K562 (cell line): ENCODE results near the gene ITPKB. TPM values are rescaled to one million over a fixed set of nuclear protein-coding genes. Genes with fewer than 3 reads are reported as not detected.

ENCODE experiments used
- ATAC-seq: fragments of 200-7000 bp; cut with Tn5 transposase; 3 replicates; pipeline ENCODE4 v1.9.1; 2020; ENCODE audit warnings: moderate library complexity
- BruUV-seq: library from RNA; stranded (reverse); fragments of 400-500 nt; replicated peaks from 2 replicates; lab custom pipeline; 2021; lab: Mats Ljungman, UMichigan
- CTCF ChIA-PET: fragments of 300-600 bp; formaldehyde crosslinking; extraction: SDS; loops from one replicate; lab custom pipeline; 2021; ENCODE audit warnings: low intra/inter-chr PET ratio; lab: Yijun Ruan, JAX
- POLR2A ChIA-PET: fragments of 300-600, 350-650 bp; sonication (Branson Sonifier 250); formaldehyde crosslinking; extraction: SDS; loops from one replicate; lab custom pipeline; 2021; ENCODE audit warnings: antibody characterized with exemption, inconsistent platforms; lab: Yijun Ruan, JAX
- DNase-seq, 4 experiments: peaks; one replicate each; pipeline versions ENCODE4 v3.0.0 to v3.0.0-alpha.2; 2011 to 2018; ENCODE audit warnings: low spot score in 3 of 4, mixed read lengths in 3 of 4; ENCODE audit errors: extremely low read depth in 1 of 4
- FAIRE-seq: peaks from 2 replicates; lab custom pipeline; 2011; peaks lifted over from hg19 to GRCh38; lab: Jason Lieb, UNC
- H2AFZ ChIP-seq: 2 replicates; pipeline ENCODE4 v1.6.0; 2011; ENCODE audit warnings: low read depth, low read length, control low read depth, inconsistent platforms
- H3K27ac ChIP-seq: fragments of 200-600 bp; 3 replicates; pipeline ENCODE4 v1.8.0; 2011; ENCODE audit warnings: low read depth, mild to moderate bottlenecking, control low read depth, inconsistent platforms, low read length, moderate library complexity, mixed read lengths; ENCODE audit errors: extremely low read depth
- H3K27me3 ChIP-seq, 2 experiments: fragments of 300-600 bp in 1 of 2; 2 replicates in 1 of 2; 3 replicates in 1 of 2; pipeline versions ENCODE4 v1.6.0 to v1.8.0; 2011; ENCODE audit warnings: inconsistent platforms in 2 of 2, low read length in 2 of 2, mild to moderate bottlenecking in 1 of 2, mixed read lengths in 1 of 2, moderate library complexity in 1 of 2; ENCODE audit not compliant: control insufficient read depth in 2 of 2, insufficient read depth in 2 of 2
- H3K36me3 ChIP-seq: fragments of 300-600 bp; 3 replicates; pipeline ENCODE4 v1.8.0; 2011; ENCODE audit warnings: mild to moderate bottlenecking, low read length, inconsistent platforms; ENCODE audit not compliant: control insufficient read depth, insufficient read depth
- H3K4me1 ChIP-seq, 2 experiments: fragments of 200-600 bp in 1 of 2; replicated peaks in 1 of 2; 2 replicates in 1 of 2; 3 replicates in 1 of 2; pipeline versions ENCODE4 v1.5.1 to v1.8.0; 2011; ENCODE audit warnings: inconsistent platforms in 2 of 2, low read length in 2 of 2, mild to moderate bottlenecking in 1 of 2, mixed read lengths in 1 of 2, moderate library complexity in 1 of 2; ENCODE audit not compliant: control insufficient read depth in 2 of 2, insufficient read depth in 2 of 2
- H3K4me2 ChIP-seq: 2 replicates; pipeline ENCODE4 v1.6.1; 2011; ENCODE audit warnings: low read length, control low read depth, inconsistent platforms, mixed read lengths; ENCODE audit not compliant: insufficient read depth
- H3K4me3 ChIP-seq: fragments of 200-600 bp; sonication (generic), shearing (Covaris generic); 2 replicates; pipeline ENCODE4 v1.5.1; 2016; ENCODE audit warnings: control low read depth, inconsistent platforms
- H3K79me2 ChIP-seq: fragments of 200-600 bp; 3 replicates; pipeline ENCODE4 v1.8.0; 2011; ENCODE audit warnings: low read length, inconsistent platforms; ENCODE audit not compliant: control insufficient read depth, insufficient read depth
- H3K9ac ChIP-seq, 2 experiments: 2 replicates each; pipeline versions ENCODE4 v1.6.0 to v1.6.1; 2011; ENCODE audit warnings: low read depth in 2 of 2, low read length in 2 of 2, control low read depth in 1 of 2, inconsistent platforms in 1 of 2, mild to moderate bottlenecking in 1 of 2, mixed read lengths in 1 of 2; ENCODE audit not compliant: insufficient read depth in 1 of 2
- H3K9me1 ChIP-seq: one replicate; pipeline ENCODE4 v1.6.0; 2011; ENCODE audit warnings: inconsistent platforms, mild to moderate bottlenecking, low read length, moderate library complexity; ENCODE audit not compliant: control insufficient read depth, insufficient read depth
- H3K9me3 ChIP-seq: replicated peaks from 2 replicates; pipeline ENCODE4 v1.5.1; 2011; ENCODE audit warnings: low read depth, low read length, inconsistent platforms; ENCODE audit not compliant: control insufficient read depth, insufficient read depth
- H4K20me1 ChIP-seq: replicated peaks from 2 replicates; pipeline ENCODE4 v1.6.1; 2011; ENCODE audit warnings: low read length, inconsistent platforms, mixed read lengths; ENCODE audit not compliant: control insufficient read depth, insufficient read depth
- ZNF384 ChIP-seq: IDR thresholded peaks from 2 replicates; pipeline ENCODE4 v1.6.1; 2012; ENCODE audit warnings: low read depth, low read length, improper control_type of control experiment
- WGBS: fragments of 100-300 bp; shearing (Covaris generic); methylation state at CpG from one replicate; pipeline ENCODE4 v1.1.6; 2016; ENCODE audit warnings: low coverage, mixed read lengths; ENCODE audit not compliant: insufficient coverage; ENCODE audit errors: missing lambda C conversion rate; 5-methylcytosine and 5-hydroxymethylcytosine counted together
- in situ Hi-C: fragments of 300-500 bp; cut with MboI; formaldehyde crosslinking; loops from 4 replicates; pipeline ENCODE4 v1.15.0; 2018; ENCODE audit warnings: inconsistent platforms, mixed read lengths
- intact Hi-C: fragments of 100-400 bp; cut with micrococcal nuclease; formaldehyde crosslinking; loops from 2 replicates; pipeline ENCODE4 v1.14.2; 2022
- polyA plus RNA-seq, 8 experiments: library from polyadenylated mRNA; depleted of rRNA in 4 of 8; stranded (reverse) in 5 of 8; unstranded in 3 of 8; fragments of >200 nt; fragmentation: Nextera tagmentation in 2 of 8; fragmentation: Illumina TruSeq in 1 of 8; extraction: Ambion mirVana in 2 of 8; extraction: Trizol in 1 of 8; gene quantifications; 2 replicates each; pipeline versions ENCODE4 v1.2.1 to v1.2.3, GENCODE V29; 2011 to 2014; ENCODE audit warnings: inconsistent platforms in 1 of 8, missing spikeins in 1 of 8
- total RNA-seq, 7 experiments: library from RNA; depleted of rRNA in 6 of 7; stranded (reverse); fragments of >200 nt in 6 of 7; fragmentation: Illumina TruSeq in 2 of 7; extraction: Trizol in 2 of 7; gene quantifications; 2 replicates each; pipeline versions ENCODE4 v1.2.1 to v1.2.3, GENCODE V29; 2011 to 2021; ENCODE audit warnings: low replicate concordance in 1 of 7
- TF ChIP-seq, protein P1 (sequence below): fragments of 250-450 bp; sonication (Bioruptor Pico); IDR thresholded peaks from 2 replicates; pipeline ENCODE4 v1.4.0; 2020; ENCODE audit warnings: mild to moderate bottlenecking, moderate library complexity

ITPKB gene
- total and polyA plus RNA-seq, 9 of the 15 experiments (the other 6 are each of a cell fraction or from before 2014, with no cell fraction given) = 0.01 to 0.22 TPM; not detected in 7

DNA sequence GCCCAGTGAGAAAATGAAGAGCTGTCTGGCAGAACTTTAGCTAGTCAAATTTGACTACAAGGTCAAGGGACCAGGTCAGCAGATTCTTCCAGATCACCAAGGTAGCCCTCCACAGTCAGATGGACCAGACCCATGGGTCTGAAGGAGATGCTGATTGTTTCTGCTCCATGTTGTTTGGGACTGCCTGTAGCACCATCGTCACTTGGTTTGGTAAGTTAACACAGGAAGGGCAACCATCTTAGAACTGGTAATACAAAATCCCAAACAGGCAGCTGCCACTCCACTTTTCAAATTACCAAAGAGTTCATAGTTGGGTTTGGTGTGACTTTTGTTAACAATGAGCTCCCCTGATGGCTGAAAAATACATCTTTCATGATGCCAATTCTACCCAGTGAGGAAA lies 9.0 kb downstream of the ITPKB start:
- no peaks in the 10 kb centered on the region for H3K4me1 ChIP-seq
- no peaks in the 10 kb centered on the region for H3K9me3 ChIP-seq
- DNase-seq (no peak), FAIRE-seq (no peak), ATAC-seq (no peak)
- H3K9ac ChIP-seq = no peak overlapping the region
- CTCF ChIA-PET = no interaction called here
- no peak overlapping the region for H3K4me2 ChIP-seq
- no peak overlapping the region for H2AFZ ChIP-seq
- POLR2A ChIA-PET = interaction anchor here (0.6 kb wide), 1 partner anchor 1288 kb away, joined by 3 read pairs; no protein-coding TSS in a partner anchor
- H4K20me1 ChIP-seq = 0 out of 2 replicates have a peak, but pooled peaks cover 4% of the 10 kb centered on the region
- 0% methylated on average over 1 of the region's 1 CpG for WGBS
- no peaks in the 10 kb centered on the region for H3K36me3 ChIP-seq
- intact Hi-C loops = no loop called here
- H3K79me2 ChIP-seq = no peaks in the 10 kb centered on the region
- TF ChIP-seq ZNF384 = no peak
- TF ChIP-seq, protein P1, sequence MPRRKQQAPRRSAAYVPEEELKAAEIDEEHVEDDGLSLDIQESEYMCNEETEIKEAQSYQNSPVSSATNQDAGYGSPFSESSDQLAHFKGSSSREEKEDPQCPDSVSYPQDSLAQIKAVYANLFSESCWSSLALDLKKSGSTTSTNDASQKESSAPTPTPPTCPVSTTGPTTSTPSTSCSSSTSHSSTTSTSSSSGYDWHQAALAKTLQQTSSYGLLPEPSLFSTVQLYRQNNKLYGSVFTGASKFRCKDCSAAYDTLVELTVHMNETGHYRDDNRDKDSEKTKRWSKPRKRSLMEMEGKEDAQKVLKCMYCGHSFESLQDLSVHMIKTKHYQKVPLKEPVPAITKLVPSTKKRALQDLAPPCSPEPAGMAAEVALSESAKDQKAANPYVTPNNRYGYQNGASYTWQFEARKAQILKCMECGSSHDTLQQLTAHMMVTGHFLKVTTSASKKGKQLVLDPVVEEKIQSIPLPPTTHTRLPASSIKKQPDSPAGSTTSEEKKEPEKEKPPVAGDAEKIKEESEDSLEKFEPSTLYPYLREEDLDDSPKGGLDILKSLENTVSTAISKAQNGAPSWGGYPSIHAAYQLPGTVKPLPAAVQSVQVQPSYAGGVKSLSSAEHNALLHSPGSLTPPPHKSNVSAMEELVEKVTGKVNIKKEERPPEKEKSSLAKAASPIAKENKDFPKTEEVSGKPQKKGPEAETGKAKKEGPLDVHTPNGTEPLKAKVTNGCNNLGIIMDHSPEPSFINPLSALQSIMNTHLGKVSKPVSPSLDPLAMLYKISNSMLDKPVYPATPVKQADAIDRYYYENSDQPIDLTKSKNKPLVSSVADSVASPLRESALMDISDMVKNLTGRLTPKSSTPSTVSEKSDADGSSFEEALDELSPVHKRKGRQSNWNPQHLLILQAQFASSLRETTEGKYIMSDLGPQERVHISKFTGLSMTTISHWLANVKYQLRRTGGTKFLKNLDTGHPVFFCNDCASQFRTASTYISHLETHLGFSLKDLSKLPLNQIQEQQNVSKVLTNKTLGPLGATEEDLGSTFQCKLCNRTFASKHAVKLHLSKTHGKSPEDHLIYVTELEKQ (CRISPR knock-in tag) = no peak
- H3K27me3 ChIP-seq = peaks cover 52 to 61% of the 10 kb centered on the region in 2 experiments
- no TSS peak for BruUV-seq
- no peak overlapping the region for H3K27ac ChIP-seq
- no peaks in the 10 kb centered on the region for H3K9me1 ChIP-seq
- no peak overlapping the region for H3K4me3 ChIP-seq
- in situ Hi-C loops = no loop called here
